GM10248 (cell line): ENCODE results near the gene TIGAR.

Experiments
- CTCF ChIA-PET: fragments of 300-600 bp; sonication (Branson Sonifier 250); formaldehyde crosslinking; extraction: SDS; loops from one replicate; lab custom pipeline; 2021; ENCODE audit warnings: antibody characterized with exemption; lab: Yijun Ruan, JAX
- POLR2A ChIA-PET: fragments of 350-650 bp; sonication (Branson Sonifier 250); formaldehyde crosslinking; extraction: SDS; loops from one replicate; lab custom pipeline; 2020; ENCODE audit warnings: antibody characterized with exemption; lab: Yijun Ruan, JAX
- DNase-seq: peaks from one replicate; pipeline ENCODE4 v3.0.0; 2012; ENCODE audit errors: extremely low spot score
- CTCF ChIP-seq: IDR thresholded peaks from 2 replicates; pipeline ENCODE4 v1.5.1; 2012; ENCODE audit warnings: mild to moderate bottlenecking, low read depth; ENCODE audit errors: extremely low read depth, missing control alignments, control extremely low read depth

TIGAR gene

DNA sequence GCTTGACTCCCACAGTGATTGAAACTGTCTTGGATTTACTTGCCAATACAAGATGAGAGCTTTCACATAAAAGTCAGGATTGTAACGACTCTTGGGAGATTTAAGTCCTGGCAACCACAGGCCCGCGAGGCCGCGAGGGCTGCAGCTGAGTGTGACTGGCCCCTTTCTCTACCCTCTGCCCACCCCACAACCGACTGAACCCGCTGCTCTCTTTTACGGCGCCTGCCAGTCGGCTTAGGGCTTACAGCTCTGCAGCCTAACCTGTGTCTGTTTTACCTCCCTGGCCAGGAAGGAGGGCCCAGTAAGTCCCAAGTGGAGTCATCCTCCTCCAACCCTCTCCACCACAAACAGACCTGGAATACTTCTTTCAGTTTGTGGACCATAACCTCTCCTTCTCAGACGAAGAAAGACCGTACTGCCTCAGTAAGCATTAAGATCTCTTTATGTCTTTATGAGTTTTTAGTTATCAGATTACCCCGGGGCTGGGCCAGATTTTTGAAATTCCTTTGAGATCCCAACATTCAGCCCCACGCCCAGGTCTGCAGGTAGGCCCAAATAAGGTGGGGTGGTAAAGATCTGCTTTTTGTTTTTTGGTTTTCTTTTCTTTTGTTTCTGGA lies 12.6 kb upstream of the TIGAR start:
- no peak for TF ChIP-seq CTCF
- ChIA-PET CTCF (interaction anchor here (0.6 kb wide), 1 partner anchor 10 kb away, joined by 4 read pairs; no protein-coding TSS in a partner anchor), POLR2A (no interaction called here)
- DNase-seq: no peak

DNA sequence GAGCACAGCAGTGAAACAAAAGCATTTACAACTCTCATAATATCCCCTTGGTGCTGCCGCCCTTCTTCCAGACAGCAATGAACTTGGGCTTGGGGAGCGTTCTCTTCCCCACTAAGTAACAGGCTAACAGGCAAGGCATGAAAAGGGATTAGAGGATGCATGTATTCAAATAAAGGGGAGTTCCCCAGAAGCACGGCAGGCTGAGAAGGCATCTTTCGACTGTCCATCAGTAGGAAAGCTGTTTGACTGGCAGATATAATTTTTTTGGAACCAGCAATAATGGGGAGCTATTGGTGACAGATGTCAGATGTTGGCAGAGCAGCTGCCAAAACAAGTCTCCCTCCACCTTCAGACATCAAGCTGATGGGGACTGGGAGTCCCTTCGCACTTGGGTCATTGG lies 9.2 kb upstream of the TIGAR start:
- CTCF ChIA-PET: interaction anchor here (1.9 kb wide), 1 partner anchor 35 kb away, joined by 7 read pairs; no protein-coding TSS in a partner anchor
- POLR2A ChIA-PET: no interaction called here
- DNase-seq: no peak
- no peak for TF ChIP-seq CTCF

DNA sequence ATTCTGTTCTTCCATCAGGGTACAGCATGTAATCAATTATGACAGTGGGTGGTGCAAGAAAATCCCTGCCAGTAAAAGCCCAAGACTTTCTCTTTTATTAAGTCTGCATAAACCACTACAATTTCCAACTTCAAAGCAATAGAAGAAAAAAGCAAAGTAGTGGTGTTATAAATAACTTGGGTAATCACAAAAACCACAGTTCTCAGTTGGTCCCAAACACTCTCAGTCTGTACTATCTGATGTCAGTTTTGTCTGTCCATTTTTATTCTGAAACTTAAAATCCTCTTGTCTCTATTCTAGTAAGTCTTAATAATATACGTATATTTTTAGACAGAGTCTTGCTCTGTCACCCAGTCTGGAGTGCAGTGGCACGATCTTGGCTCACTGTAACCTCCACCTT lies 8.8 kb upstream of the TIGAR start:
- ChIA-PET CTCF (interaction anchor here (1.9 kb wide), 1 partner anchor 35 kb away, joined by 7 read pairs; no protein-coding TSS in a partner anchor), POLR2A (no interaction called here)
- no peak for DNase-seq
- TF ChIP-seq CTCF: no peak

- TF ChIP-seq CTCF: no peak
- ChIA-PET POLR2A (no interaction called here), CTCF (no interaction called here)
- no peak for DNase-seq
These were observed 538 bp upstream of the TIGAR start for GRCh38 chr12:4320497-4320852.

DNA sequence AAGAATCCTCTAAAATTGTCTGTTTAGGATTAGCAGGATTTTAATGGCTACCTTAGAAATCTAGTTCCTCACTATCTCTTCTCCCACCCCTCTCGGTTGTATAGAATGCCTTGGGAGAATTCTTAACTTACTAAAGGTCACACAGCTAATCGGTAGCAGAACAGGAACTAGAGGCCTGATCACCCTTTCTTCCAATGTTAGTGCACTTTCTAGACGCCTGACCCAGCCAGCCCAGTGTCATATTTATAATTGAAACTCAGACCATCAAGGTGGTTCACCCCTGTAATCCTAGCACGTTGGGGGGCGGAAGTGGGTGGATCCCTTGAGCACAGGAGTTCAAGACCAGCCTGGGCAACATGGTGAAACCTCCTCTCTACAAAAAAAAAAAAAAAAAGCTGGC lies 1.7 kb downstream of the TIGAR start:
- TF ChIP-seq CTCF: no peak
- ChIA-PET POLR2A (no interaction called here), CTCF (interaction anchor here (0.9 to 1.0 kb wide), 3 partner anchors 46 to 358 kb away, joined by 3 to 4 read pairs (median 4); no protein-coding TSS in a partner anchor)
- no peak for DNase-seq

DNA sequence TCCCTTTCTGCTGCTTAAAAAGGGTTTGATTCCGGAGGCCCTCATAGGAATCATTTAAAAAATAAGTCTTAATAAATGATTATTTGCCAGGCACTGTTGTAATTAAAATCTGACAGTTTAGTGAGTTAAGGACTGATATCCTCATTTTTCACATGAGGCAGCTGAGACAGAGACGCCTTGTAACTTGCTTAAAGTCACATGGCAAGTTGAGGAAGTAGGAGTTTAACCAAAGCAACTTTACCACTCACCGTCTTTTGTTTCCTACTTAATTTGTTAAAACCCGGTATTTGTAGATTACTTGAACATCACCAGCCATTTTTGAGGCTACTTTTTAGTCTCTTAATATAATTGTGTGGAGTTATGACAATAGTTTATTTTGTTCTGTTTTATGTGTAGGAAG lies 2.4 kb downstream of the TIGAR start:
- no peak for TF ChIP-seq CTCF
- ChIA-PET POLR2A (no interaction called here), CTCF (no interaction called here)
- no peak for DNase-seq
